ENCODE results near the gene METTL21A. TPM values are rescaled to one million over a fixed set of nuclear protein-coding genes. Genes with fewer than 3 reads are reported as not detected.
A peak's percentile ranks its signal among the peaks of the same experiment; 100 is the strongest.

Gene METTL21A
- total RNA-seq, 1 donor from 2014 or later = 16.3 TPM

DNA sequence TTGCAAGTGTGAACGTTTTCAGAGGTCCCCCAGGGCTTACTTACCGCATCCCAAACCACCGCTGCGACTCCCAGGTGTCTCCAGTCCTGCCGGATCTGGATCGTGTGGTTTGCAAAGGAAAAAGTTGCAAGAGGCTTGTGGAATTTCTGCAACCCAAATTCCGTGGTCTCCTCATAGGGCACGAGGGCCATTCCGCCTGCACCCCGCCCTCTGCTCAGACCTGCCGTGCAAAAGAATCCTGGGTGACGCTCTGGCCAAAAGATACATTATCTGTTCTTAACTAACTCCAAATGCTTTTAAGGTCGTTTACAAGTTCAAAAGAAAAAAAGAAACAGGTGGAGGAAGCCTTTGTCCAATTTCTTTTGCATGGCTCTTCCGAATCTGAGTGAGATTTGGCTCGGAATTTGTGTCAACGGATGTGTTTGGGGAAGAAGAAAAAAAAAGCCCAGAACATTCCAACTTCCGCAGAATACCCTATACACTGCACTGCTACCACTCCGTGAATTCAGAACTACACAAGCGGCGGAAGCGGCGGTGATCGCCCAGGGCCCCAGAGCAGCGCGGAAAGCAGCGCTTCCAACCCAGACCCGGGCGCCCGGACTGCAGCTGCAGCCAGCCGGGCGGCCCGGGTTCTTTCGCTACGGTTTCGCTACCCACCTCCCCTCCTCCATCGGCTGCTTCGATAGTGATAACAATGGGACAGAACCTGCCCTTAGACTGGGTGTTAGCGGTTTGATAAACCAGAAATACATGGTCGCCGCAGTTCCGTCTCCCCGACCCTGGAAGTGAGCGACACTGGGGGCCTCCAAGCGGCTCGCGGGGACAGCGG lies 795 bp downstream of the METTL21A start:
- peak; percentile 92 for DNase-seq (ENCODE audit: low spot score)

DNA sequence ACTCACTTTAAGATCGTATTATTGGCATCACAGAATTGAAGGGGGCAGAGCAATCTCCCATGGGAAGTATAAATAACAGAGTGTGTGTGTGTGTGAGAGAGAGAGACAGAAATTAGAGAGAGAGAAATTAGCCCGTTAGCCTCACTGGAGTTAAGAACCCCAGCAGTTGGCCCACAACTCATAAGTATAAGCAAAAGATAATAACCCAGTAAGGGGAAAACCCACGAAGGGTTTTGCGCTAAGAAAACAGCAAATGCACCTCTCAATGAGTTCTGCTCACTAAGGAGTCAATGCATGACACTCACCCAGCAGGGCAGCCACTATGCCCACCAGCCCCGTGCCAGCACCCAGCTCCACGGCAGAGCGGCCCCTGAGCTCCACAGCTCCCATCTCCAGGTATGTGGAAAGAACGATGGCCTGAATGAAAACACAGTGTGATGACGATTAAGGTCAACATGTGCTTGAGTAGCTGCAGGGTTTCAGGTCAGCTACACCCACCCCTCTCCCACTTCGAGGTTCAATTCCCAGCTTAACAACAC lies 3.6 kb downstream of the METTL21A start:
- no peak for DNase-seq (ENCODE audit: low spot score)

DNA sequence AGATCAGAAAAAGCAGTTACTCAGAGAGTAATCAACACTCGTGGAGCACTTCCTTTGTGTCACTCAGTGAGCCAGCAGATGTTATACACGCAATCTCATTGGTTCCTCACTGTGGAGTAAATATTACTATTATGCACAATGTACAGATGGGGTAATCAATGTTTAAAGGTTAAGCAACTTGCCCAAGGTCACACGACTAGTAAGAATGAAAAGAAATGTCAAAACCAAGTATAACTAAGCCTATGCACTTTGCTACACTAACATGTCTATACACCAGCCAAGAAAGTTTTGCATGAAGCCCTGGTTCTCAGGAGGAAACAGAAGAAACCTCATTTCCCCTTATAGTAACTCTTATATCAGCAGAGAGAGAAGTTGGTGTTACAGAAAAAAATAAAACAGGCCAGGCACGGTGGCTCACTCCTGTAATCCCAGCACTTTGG lies 5.4 kb downstream of the METTL21A start:
- no peak for DNase-seq (ENCODE audit: low spot score)

DNA sequence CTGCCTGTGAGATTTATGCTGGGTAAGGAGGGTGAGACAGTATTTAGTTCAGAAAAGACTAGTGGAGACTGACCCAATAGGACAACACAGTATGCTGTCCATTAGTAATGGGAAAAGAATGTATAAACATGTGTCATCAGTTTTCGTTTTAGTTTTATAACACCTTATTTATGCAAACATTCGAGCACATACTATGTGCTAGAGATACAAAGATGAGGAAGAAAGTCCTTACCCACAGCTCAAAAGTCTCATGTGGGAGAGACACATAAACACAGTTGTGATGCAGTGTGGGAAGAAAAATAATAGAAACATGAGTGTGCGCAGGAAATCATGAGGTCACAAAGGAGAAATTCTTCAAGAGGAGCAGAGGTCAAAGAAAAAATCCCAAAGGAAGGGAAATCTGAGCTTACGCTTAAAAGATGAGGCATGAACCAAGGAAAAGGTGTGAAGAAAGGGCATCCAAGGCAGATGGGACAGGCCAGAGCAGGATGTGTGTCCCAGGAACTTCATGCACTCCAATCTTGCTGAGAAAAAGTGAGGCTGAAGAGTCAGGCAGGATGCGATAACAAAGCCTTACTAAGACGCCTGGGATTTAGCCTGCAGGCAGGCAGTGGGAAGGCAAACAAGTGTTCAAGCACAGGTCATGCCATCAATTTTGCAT lies 8.1 kb downstream of the METTL21A start:
- DNase-seq (ENCODE audit: low spot score) = no peak

DNA sequence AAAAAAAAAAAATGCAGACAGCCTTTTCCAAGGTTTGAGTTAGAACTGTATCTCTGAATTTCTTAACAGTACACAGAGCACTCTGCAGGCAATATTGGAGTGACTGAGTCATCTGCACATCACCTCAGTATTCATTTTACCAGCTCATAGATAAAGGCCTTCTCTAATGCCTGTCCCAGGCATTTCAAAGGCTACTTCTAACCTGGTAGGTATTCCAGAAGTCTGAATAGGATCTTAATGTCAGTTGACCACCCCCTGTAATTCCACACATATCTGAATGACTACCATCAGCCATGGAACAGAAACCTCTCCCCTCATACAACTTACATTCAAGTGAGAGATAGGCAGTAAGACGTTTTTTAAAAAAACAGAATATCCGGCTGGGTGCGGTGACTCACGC lies 9.0 kb downstream of the METTL21A start:
- DNase-seq (ENCODE audit: low spot score) = no peak

DNA sequence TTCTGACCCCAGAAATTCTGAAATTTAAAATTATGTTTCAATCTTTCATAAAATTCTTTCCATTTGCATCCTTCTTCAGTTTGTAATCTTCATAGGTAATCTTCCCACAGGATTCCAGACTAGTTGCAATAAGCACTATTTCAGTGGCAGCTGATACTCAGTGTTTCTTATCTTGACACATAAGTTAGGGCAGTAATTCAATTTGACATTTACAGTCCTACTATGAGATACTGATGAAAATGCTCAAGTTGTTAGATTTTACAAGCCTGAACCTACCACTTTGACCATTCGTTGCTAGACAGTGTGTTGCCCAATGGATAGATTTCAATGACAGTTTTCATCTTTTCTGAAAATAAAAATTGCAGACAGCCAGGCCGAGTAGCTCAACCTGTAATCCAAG lies 10.4 kb downstream of the METTL21A start:
- no peak for DNase-seq (ENCODE audit: low spot score)

DNA sequence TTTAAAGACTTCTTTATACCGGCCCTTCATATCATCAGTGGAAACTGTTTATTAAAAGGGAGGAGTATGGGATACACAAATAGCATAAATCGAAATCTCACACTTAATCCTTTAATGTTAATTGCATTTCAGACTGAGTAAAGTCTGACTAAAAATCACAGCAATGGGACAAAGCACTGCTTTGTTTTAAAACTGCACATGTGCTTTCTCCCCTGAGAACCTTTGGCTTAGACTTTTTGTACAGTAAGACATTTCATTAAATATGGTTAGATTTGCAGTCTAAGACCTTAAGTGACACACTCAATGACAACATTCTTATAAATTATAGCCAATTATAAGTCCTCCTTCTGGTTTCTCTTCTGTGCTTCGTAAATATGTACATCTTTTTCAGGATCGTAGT lies 12.5 kb downstream of the METTL21A start:
- no peak for DNase-seq (ENCODE audit: low spot score)

DNA sequence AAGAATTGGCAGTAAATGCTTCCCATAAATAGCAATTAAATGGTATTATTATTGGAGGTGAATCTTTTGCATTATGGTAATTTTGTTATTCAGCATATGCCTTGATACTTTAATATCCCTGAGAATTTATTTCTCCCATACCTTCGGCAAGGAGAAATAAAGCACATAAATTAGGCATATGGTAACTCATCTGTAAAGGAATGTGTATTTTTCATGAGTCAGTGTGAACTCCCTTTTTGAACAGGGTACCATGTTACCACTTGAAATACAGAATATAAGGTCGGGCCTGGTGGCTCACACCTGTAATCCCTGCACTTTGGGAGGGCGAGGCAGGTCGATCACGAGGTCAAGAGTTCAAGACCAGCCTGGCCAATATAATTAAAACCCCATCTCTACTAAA lies 18.4 kb downstream of the METTL21A start:
- no peak for DNase-seq (ENCODE audit: low spot score)

DNA sequence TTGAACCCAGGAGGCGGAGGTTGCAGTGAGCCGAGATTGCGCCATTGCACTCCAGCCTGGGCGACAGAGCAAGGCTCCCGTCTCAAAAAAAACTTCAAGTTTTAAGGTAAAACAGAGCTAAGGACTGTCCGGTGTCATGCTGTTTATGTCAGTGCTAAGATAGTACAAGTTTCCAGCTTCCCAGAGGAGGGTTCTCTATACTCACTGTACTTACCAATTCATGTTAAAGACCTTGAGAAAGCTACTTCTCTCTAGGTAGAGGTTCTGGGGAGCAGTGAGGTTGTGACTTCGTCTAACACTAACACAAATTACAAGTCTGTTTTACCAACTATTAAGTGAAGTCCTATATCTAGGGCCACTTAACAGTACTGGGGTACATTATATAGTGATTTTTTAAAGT lies 18.8 kb downstream of the METTL21A start:
- no peak for DNase-seq (ENCODE audit: low spot score)

DNA sequence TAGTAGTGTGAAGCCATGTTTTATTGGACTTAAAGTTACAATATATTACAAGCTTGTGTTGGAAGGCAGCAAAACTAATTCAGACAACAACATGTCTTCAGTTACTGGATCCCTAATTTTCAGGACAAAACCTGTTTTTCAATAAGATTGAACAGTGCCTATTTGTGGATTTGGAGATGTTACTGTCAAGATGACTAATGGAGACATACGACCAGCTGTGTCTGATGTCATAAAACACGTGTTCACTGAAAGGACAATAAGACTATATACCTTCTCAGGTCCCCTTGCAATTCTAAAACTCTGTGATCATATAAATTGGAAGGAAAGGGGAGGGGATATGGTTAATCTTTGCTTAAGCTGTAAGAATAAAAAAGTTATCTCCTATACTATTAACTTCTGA lies 21.7 kb downstream of the METTL21A start:
- DNase-seq (ENCODE audit: low spot score) = no peak

DNA sequence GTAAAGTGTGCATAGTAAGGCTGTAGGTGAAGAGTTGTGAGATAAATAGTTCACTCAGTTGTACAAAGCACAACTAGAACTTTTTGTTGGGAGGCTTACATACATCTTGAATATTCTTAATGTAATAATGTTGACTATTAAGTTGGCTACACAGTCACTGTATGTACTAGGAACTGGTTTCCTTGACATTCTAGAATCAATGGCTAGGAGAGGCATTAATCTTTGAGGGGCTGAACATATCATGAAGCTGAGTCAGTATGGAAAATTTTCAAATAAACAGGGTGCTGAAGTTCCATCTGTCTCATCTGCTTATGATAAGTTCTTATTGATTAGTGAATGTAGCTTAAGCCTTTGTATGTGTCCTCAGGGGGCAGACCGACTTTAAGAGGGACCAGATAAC lies 23.4 kb downstream of the METTL21A start:
- DNase-seq (ENCODE audit: low spot score) = no peak

DNA sequence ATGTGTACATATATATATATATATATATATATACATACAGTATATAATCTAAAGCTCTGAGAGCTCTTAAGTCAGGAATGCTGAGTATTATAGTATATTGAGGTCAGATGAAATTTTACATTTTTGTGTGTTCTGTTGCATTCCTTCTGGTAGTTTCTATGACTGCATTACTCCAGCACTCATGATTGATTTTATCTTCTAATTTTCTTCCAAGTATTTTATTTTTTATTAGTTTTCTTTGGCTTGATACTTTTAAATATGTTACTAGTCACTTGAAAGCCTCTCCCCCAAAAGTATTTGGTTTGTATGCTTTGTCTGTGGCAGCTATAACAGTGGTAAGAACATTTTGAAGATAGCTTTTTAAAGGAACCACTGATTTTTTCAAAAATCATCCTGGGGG lies 25.0 kb downstream of the METTL21A start:
- no peak for DNase-seq (ENCODE audit: low spot score)

DNA sequence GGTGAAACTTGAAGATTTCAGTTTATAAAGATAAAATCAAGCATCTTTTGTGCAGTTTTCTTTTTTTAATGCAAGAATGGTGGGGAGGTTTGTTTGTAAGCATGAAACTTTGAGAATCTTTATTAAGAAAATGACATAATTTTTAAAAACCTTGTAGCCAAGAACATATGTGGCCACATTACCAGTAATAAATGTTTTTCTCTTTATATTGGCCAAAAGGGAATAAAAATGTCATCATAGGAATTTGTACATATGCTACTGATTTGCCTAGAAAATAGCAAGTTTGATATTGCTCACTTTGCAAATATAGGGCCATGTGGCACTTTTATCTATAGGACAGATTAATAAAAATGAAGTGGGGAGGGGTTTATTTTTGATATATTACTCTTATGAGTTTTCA lies 25.6 kb downstream of the METTL21A start:
- no peak for DNase-seq (ENCODE audit: low spot score)

DNA sequence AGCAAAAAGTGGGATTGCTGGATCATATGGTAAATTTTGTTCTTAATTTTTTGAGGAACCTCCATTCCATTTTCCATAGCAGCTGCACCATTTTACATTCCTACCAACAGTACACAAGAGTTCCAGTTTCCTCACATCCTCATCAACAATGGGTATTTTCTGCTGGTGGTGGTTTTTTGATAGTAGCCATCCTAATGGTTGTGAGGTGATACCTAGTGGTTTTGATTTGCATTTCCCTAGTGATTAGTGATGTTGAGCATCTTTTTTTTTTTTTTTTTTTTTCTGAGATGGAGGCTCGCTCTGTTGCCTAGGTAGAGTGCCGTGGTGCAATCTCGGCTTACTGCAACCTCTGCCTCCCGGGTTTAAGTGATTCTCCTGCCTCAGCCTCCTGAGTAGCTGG lies 30.5 kb downstream of the METTL21A start:
- DNase-seq (ENCODE audit: low spot score) = no peak

DNA sequence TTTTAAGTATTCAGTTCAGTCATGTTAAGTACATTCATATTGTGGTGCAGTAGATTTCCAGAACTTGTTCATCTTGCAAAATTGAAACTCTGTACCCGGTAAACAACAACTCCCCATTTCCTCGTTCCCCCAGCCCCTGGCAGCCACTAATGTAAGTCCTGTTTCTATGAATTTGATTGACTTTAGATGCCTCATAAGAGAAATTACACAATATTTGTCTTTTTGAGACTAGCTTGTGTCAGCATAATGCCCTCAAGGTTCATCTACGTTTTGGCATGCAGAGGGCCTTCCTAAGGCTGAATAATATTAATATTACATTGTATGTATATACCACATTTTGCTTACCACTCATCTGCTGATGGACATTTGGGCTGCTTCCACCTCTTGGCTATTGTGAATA lies 30.9 kb downstream of the METTL21A start:
- DNase-seq (ENCODE audit: low spot score) = no peak

DNA sequence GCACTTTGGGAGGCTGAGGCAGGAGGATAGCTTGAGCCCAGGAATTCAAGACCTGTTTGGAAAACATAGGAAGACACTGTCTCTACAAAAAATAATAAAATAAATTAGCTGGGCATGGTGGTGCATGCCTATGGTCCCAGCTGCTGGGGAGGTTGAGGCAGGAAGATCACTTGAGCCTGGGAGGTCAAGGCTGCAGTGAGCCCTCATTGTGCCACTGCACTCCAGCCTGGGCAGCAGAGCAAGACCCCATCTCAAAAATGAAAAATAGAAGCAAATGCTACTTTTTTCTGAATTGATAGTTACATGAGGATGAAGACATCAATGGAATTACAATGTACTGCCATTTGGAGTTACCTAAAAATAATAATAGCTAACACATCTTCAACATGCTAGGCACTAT lies 31.9 kb downstream of the METTL21A start:
- DNase-seq (ENCODE audit: low spot score) = no peak

DNA sequence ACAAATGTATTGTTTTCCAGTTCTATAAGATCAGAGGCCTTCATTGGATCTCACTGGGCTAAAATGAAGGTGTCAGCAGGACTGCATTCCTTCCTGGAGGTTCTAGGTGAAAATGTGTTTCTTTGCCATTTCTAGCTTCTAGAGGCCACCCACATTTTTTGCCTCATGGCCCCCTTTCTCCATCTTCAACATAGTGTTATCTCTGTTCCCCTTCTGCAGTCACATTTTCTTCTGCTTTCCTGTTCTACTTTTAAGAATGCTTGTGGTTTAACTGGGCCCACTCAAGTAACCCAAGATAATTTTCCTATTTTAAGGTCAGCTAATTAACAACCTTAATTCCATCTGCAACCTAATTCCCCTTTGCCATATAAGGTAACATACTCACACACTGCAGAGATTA lies 36.1 kb downstream of the METTL21A start:
- no peak for DNase-seq (ENCODE audit: low spot score)

DNA sequence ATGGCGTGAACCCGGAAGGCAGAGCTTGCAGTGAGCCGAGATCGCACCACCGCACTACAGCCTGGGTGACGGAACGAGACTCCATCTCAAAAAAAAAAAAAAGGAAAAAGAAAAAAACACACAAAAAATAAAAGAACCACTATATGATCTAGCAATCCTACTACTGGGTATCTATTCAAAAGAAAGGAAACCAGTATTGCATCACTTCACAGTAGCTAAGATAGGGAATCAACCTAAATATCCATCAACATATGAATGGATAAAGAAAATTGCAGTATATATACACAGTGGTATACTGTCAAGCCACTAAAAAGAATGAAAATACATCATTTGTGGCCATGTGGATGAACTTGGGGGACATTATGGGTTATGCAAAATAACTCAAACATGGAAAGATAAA lies 37.9 kb downstream of the METTL21A start:
- no peak for DNase-seq (ENCODE audit: low spot score)

DNA sequence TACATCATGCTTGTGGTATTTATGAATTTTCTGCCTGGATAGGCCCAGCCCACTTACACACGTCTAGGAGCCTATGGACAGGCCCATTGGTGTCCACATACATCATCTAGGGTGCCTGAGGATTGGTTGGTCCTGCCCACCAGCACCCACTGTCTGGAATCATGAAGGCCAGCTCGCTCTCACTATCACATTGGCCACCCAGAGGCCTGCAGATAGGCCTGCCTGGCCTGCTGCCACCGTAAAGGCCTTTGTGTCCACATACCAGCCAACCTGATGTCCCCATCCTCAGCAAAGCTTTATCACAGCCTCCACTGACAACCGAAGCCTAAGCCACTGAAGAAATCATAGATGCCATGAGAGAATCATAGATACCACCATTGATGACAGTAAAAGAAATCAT lies 40.2 kb downstream of the METTL21A start:
- no peak for DNase-seq (ENCODE audit: low spot score)

DNA sequence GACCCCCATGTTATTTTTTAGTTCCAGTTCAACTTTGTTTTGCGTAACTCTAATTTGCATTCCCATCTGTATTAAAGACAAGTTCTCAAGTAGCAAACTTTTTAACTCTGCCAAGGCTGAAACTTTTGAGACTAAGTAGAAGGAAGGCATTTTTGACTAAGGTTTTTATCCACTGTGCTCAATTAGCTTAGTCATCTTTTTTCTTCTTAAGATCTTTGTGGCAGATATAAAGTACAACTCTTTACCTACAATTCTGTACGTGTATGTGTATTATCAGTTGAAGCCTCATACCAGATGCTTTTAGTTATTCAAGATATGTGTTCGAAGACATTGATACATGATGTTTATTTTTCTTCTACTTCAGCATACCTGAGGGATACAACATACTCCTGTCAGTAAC lies 53.8 kb downstream of the METTL21A start:
- no peak for DNase-seq (ENCODE audit: low spot score)

DNA sequence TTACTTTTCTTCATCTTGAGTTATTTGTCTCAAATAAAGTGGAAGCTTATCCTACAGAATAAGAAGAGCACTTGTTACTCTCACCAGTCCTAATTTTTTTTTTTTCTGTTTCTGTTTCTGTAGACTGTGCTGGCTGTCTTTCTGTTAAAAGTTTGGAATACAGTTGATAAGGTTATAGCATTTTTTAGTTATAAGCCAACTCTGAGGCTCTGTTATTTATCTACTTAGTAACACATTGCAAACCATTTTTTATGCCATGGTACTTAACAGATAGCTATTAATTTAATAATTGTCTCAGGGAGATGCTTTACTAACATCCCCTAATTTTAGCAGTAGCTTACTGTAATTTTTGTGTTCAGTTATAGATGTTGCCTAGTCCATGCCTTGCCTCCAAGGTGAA lies 57.5 kb downstream of the METTL21A start:
- no peak for DNase-seq (ENCODE audit: low spot score)

DNA sequence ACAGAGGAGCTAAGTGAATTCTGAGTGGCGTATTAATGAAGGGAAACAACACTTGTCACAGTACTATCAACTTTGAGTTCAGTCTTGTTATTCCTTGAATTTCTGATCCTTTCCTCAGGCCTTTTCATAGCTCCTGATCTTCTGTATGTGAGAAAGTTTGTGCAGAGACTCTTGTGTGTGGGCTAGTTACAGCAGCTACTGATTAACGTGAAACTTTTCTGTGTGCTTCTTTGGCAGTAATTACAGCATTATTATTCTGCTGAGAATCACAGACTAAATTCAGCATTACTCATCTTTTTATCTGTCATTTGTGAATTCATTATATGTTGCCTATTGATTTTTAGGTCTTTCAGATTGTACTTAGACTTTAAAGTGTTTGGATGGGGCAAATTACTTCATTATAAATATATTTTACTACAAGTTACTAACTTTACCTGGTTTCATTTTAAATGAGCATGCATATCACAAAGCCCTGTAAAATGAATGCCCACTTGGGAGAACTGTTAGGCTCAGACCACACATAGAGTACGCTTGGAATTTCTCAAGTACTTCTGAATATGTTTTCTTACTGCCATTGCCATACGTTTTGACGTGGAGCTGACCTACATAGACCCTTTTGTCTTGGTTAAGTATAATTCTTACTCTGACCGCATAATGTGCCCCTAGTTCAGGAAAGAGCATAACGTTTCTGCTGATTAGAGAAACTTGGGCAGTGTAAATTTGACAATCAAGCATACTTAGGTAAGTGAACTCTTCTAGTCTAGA lies 59.3 kb downstream of the METTL21A start:
- DNase-seq (ENCODE audit: low spot score) = no peak
